Activated CD4-positive, alpha-beta T cell treated with anti-CD3 and anti-CD28 coated beads, Interleukin-2, amount 50 U/mL, for 4 hours (primary cell): Measurements from ENCODE around the gene FBH1.
"Not testable (repeated sequence)": the region's sequence is repeated elsewhere in the genome, so short reads cannot be mapped to it uniquely, and the experiment has no call there.

Source experiments
- DNase-seq, 2 experiments: peaks; one replicate each; pipeline ENCODE4 v3.0.0-alpha.2; 2020

Gene FBH1

DNA sequence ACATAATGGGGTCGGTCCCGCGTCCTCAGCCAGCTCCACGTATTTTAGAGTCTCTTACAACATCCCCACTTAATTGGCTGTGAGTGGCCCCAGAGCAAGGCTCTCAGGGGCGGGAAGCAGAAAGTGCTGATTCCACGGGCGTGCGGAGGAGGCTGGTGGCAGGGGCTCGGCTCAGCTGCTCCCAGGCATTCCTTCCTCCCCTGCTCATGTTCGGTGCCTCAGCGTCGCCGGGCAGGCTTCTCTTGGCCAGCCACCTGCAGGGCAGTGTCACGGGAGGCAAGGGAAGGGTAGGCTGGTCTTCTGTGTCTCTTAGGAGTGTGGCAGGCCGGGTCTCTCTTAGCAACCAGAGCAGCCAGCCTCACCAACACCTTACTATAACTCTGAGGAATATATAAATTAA is 53.5 kb downstream of the FBH1 start:
- no peak for DNase-seq

DNA sequence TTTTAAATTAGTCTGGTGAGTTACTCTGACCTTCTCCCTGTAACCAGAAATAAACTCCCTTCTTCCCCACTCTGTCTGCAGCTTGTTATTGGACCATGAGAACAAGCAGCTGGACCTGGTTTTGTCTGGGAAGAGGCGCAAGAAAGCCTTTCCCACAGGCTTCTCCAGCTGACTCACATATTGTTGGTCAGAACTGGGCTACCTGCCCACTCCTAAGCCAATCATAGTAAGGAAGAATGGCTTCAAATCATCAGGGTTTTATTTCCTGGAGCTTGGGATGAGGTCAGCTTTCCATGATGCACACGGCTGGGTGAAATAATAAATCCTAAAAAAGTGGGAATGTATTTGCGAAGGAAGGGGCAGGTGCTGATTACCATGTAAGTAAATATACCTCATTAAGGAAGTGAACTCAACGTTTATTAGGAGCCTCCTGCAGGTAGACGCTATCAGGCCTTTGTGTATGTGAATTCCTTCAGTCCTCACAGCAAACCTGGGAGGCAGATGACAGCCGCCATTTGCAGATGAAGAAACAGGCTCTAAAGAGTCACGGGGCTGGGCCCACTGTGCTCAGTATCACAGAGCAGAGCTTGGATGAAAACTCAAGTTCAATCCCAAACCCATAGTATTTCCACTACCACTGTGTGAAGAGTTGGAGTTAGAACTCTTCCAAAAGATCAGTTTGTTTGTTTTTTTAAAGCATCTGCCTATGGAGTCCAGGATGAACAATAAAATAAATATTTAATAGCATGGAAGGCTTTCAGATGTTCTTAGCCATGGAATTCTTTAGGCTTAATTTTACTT is 54.5 kb downstream of the FBH1 start:
- DNase-seq = no peak

DNA sequence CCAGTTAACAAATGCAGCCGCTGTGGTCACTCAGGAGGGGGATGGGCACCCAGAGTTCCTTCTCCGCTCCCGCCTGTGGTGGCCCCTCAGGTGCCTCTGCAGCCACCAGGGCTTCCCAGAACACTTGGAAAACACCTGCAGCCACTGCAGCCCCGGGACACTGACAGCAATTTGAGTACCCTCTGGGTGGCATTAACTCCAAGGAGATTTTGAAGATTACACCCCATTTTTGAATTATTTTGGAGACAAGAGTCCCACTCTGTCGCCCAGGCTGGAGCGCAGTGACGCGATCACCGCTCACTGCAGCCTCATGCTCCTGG is 55.1 kb downstream of the FBH1 start:
- DNase-seq = no peak

DNA sequence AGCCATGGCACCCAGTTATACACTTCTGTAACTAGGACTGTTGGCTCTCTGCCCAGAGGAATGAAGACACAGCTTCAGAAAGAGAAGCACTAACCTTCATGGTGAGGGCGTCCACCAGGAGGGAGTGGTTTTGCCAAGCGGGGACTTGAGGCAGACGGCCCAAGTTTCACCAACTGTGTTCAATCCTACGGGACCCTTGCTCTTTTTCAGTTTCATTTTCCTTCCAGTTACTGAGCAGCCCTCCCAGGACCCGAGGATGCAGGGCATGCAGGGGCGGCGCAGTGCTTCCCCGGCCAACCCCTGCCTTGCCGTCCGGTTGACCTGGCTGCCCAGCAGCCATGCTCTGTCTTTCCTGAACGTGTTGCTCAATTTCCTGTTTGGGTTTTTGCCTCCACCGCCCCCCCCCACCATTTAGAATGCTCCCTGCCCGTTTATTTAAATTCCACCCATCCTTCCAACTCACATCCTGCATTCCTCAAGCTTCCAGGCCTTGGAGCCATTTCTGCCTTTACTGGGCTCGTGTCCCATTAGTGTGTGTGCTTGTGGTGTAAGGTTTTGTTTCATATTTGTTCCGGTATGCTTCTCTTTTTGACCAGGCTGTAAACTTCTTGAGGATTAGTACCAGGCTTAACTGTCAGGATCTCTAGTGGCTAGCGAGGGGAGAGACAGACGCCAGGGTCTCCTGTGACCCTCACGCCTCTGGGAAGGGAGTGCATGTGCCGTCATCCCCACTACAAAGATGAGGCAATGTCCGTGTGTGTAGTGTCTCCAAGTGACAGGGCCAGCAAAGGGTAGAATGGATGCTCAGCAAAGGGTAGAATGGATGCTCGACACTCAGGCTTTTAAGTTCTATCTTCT is 55.7 kb downstream of the FBH1 start:
- no peak for DNase-seq

DNA sequence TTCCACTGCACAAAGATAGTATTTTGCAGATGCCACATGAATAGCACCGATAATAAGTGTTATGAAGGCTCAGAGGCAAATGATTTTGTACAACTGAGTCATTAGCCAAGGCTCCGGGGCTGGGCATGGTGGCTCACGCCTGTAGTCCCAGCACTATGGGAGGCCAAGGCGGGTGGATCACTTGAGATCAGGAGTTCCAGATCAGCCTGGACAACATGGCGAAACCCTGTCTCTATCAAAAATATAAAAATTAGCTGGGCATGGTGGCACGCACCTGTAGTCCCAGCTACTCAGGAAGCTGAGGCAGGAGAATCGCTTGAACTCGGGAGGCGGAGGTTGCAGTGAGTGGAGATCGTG is 56.4 kb downstream of the FBH1 start:
- DNase-seq = not testable (repeated sequence)

DNA sequence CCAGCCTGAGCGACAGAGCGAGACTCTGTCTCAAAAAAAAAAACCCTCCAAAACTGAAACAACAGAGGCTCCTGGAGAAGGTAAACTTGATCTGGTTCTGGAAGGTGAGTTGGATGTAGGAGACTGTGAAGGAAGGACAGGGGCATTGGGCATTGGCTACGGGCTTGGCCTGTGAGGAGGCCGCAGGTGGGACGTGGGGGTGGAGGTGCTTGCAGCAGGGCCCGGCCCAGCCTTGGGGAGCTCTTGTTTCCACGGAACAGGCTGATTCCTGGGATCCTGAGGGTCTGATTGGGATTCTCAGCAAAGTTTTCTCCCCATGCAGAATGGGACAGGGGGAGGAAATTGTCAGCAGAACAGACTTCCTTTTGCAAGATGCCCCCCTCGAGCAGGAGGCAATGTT is 56.7 kb downstream of the FBH1 start:
- DNase-seq = no peak

DNA sequence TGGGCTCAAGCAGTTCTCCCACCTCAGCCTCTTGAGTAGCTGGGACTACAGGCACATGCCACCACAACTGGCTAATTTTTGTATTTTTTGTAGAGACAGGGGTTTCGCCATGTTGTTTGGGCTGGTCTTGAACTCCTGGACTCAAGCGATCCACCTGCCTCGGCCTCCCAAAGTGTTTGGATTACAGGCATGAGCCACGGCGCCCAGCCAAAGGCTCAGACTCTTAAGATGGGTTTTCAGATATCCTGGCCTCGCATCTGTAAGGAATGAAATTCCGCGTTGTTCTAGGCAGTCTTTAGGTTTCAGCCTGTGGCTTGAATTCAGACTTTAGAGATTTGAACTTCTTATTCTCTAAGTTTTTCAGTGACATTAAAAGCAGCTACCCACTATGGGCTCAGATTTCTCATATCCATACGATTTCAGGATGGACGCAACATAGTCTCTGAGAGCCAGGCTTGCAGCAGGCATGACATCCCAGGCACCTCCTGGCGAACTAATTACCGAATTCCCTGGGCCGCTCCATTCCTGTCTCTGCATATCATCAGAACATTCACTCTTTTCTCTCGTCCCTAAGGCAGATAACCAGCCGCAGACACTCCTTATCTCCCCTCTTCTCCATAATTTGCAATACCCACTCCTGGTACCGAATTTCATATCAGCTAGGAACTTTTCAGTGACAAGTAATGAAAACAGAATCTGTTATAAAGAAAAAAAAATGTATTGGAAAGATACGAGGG is 57.6 kb downstream of the FBH1 start:
- no peak for DNase-seq

DNA sequence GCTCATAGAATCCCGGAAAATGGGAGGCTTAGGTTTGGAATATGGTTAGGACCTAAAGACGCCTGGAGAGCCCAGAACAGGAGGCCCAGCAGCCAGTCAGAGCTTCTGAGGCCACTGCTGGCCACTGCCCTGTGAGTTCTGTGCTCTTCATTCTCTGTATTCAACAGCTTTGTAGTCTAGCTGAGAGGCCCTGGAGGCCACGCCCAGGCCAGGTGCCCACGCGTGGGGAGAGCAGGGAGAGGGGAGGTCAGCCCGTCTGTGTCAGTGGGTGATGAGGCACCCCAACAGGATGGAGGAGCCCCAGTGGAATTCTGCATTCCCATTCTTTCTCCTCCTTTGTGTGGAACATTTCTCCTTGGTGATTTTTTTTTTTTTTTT is 58.2 kb downstream of the FBH1 start:
- DNase-seq = no peak

DNA sequence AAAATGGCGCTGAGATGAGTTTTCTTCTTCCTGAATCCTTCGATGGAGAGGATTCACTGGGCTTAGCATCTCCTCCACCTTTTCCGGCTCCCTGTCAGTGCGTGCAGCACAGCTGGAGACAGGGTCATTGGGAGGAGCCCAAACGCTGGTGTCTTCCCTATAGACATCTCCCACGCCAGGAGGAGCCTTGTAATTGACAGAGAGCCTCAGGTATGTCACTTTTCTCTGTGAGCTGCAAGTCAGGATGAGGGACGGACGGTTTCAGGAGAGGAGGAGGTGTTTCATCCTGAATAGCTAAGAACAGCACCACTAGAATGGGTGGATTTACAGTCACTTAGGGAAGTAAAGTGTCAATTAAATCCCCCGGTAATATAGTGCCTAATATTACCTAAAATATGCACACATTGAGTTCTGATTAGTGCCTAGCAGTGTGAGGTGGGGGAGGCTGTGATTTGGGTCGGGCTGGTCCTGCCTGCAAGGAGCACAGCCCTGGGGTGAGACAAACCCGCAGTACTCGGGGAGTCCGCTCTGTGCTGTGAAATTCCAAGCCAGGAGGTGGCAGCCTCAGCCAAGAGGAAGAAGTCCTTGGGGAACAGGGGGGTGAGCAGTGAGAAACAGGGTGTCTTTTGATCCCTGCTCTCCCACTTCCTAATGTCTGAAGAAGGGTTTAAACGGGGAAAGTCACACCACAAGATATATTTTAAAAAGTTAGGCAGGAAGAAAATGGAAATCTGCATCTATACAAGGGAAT is 59.1 kb downstream of the FBH1 start:
- peak; percentile 27 to 32 for DNase-seq

DNA sequence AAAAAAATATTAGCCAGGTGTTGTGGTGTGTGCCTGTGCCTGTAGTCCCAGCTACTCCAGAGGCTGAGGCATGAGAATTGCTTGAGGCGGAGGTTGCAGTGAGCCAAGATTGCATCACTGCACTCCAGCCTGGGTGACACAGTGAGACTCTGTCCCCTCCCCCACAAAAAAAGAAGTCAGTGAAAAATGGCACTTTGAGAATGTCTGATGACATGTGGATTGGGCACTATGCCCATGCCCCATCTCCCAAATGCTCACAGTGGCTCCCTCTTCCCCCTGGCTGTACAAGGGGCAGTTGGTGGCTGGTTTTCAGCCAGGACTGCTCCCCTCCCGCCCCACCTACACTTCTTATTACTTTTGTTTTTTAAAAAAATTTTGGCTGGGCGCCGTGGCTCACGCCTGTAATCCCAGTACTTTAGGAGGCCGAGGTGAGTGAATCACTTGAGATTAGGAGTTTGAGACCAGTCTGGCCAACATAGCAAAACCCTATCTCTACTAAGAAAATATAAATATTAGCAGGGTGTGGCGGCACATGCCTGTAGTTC is 61.2 kb downstream of the FBH1 start:
- DNase-seq = no peak

DNA sequence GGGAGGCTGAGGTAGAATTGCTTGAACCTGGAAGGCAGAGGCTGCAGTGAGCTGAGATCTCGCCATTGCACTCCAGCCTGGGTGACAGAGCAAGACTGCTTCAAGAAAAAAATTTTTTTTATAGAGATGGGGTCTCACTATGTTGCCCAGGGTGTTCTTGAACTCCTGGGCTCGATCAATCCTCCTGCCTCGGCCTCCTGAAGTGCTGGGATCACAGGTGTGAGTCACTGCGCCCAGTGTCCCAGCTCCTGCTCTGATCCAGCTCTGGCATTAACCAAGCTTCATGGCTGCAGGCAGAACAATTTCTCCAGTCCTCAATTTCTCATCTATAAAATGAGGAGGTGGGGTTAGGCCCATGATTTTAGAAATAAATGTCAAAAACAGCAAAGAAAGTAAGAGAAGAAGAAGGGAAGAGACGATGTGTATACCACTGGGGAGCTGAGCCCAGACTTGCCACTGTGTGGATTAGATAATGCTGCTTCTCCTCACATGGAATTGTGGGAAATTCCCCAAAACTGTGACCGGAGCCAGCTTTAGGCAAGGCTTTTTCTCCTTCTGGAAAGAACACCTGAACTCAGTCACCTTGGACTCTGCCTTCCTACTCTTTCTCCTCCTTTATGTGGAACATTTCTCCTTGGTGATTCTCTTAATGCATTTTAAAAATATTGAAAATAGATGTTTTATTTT is 61.8 kb downstream of the FBH1 start:
- no peak for DNase-seq

DNA sequence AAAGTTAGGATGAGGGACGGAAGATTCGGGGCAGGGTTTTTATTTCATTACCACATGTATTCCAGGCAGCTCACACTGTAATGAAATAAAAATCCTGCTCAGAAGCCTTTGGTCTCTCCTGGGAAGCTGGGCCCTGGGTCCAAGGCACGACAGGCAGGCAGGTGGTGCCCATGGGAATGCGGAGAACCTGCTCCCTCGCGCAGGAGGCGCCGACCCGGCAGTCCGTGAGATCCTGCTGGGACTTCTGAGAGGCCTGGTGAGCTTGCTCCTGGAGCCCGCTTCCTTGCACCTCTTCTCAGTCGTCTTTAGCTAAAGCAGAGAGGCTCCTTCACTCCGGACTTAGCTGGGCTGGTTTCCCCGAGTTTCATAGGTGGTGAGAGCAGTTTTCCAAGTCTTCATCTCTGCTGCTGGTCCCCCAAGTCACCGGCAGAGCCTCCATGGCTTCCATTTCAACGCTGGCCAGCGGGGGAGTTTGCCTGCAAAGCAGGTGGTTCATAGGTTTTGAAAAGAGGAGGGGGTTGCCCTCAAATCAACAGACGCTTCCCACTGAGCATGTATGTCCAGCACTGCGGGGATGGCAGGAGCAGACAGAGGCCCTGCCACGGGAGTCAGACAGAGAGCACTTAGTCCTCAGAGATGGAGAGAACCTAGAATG is 62.8 kb downstream of the FBH1 start:
- no peak for DNase-seq

DNA sequence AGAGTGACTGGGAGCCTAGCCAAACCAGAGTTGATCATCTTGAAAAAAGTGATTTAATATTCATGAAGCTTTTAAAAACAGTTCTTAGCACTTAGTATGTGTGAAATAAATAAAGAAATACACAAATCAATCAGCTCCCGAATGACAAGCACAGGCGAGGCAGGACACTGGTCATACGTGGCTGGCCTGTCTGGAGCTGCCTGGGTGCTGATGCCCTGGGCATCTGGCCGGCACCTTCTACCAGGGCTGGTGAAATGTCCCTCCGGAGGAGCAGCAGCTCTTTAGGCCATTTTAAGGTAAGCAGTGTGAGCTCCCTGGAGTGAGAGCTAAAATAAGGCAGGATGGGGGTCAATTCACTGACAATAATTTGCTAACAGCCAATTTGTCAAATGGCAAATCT is 63.6 kb downstream of the FBH1 start:
- no peak for DNase-seq

DNA sequence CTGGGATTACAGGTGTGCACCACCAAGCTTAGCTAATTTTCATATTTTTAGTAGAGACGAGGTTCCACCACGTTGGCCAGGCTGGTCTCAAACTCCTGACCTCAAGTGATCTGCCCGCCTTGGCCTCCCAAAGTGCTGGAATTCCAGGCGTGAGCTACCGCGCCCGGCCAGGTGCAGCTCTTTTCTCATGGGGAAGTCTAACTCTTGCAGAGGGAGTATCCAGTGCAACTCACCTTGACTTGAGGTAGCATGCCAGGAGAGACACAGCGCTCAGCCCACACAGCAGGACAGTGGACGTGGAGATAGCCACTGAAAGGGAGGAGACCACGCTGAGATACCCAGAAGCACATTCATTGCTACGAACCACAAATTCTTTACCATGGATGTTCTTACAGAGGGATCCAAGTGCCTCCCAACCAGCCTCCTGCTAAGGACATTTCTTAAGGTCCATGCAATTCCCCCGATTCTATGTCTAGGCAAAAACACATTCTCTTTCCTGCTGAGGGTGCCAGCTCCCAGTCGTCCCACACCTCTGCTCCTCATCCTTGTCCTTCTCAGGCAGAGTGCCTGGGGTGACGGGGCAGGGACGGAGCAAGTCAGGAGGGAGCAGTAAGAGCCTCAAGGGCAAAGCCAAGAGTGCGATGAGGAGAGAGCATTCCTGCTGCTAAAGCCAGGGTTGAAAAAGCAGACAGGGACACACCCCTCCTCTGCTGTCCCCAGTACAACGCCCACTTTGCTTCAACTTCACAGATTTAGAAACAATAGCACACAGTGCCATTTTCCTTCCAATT is 66.3 kb downstream of the FBH1 start:
- DNase-seq = no peak

DNA sequence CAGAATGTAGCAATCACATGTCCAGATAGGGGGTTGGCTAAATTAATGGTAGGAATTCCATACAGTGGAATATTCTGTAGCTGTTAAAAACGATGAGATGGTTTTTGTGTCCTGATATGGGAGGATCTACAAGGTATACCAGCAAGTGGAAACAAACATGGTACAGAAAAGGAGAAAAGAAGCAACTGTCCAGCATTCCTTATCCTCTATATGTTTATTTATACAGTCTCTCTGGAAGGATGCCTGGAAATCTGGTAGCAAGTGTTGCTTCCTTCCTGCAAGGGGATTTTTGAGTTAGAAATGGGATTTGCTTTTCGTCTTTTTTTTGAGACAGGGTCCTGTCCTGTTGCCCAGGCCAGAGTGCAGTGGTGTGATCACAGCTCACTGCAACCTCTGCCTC is 68.0 kb downstream of the FBH1 start:
- no peak for DNase-seq

DNA sequence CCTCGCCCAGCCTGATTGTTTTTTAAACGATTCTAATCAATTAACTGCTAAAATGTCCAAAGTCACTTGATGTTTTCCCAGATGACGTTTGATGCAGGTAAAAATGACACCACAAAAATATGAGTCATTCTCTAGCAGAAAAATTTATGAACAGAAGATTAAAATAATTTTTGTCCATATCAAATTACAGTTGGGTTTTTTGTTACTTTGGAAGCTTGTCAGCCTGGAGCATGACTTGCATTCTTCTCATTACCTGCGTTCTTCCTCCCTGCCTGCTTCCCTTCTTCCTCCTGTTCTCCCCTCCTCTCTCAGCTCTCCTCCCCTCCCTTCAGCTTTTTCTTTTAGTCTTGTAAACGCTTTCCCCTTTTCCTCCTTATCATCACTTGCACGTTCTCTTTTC is 68.6 kb downstream of the FBH1 start:
- DNase-seq = no peak

DNA sequence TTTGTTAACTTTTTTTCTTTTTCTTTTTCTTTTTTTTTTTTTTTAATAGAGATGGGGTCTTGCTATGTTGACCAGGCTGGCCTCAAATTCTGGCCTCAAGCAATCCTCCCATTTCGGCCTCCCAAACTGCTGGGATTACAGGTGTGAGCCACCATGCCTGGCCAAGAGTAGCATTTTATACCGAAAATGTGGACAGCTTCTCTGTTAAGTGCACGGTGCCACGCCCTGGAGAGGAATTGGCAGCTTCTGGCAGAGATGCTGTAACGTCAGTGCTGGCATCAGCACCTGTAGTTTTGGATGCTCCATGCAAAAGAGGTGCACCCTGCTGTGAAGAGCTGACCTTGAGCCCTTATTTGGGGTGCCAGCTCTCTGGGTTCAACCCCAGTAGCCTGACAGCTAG is 69.1 kb downstream of the FBH1 start:
- no peak for DNase-seq

DNA sequence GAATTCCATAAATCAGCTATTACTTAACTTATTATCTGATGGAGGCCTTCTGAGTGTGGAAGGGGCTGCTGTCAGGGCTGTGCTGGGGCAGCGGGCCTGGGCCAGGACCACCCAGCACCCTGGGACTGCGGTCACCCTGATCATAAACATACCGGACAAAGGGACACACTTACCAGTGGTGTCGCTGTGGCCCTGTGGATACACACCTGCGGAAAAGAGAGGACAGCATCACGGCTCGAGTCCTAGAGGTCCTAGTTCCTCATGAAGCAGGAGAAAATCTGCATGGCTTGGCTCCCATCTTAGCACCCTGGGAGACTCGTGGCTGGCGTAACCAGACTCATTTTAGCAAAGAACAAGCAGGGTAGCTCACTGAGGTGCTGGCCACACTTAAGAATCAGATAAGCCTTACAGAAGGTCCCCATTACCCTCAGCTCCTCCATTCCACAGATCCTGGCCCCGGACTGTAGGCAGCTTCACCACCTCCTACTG is 69.6 kb downstream of the FBH1 start:
- DNase-seq = no peak

DNA sequence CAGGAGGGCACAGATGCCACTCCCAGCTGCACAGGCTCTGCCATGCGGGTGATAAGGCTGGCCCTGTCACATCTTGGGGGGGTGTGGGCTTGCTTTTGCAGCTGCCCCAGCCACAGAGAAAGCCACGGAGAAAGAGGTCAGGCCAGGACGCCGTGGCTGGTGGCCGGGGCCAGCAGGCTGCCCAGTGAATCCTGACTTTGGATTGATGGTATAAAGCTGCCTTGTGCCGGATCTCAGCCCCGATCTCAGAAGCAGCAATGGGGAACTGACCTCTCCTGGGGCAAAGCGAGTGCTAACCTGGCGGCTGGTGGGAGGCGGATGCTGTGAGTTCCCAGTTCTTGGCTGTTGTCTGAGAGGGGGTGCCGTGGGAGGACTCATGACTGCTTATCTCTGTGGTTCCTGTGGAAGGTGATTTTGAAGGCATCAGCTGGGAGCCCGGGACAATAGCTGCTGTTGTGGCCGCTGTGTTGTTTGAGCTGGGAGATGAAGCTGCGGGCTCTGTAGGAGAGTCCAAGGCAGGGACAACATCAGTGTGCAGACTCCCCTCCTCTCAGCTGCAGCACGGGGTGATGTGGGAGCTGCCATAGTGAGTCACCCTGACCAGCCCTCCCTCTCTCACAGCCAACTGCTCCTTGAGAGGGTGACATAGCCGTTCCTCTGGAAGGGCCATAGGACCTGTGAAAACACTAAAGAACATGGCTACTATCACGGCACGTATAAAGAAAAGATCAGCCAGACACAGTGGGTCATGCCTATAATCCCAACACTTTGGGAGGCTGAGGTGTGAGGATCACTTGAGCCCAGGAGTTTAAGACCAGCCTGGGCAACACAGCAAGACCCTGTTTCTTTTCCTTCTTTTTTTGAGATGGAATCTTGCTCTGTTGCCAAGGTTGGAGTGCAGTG is 70.3 kb downstream of the FBH1 start:
- no peak for DNase-seq

DNA sequence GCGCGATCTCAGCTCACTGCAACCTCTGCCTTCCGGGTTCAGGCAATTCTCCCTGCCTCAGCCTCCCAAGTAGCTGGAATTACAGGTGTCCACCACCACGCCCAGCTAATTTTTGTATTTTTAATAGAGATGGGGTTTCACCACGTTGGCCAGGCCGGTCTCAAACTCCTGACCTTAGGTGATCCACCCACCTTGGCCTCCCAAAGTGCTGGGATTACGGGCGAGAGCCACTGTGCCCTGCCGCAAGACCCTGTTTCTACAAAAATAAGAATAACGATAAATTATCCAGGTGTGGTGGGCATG is 70.9 kb downstream of the FBH1 start:
- DNase-seq = not testable (repeated sequence)
